ENCODE measurements around the gene BPIFB6.

Gene BPIFB6

DNA sequence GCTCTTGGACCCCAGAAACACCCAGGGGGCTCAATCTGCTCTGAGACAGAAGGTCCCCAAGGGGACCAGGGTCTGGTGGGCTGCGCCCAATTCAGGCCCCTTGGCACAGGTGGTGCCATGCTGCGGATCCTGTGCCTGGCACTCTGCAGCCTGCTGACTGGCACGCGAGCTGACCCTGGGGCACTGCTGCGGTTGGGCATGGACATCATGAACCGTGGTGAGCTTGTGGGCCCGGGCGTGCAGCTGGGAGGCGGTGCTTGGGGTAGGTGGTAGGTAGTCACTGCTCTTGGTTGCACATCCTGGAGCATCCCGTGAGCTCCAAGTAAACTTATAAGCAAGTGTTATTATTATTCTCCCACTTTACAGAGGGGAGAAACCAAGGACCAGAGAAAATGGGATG is at the start of gene BPIFB6:
Gene BPIFB6 (plus strand): TSS at position 118 of the 400 bp plus-strand sequence. CDS start 0 bp downstream, at position 118.
- DNase-seq = no peak

GRCh38 chr20:32982617-32983458 is 48.6 kb upstream of the BPIFB6 start:
- DNase-seq = no peak

GRCh38 chr20:32983459-32984112 is 47.9 kb upstream of the BPIFB6 start:
- DNase-seq = no peak

- no peak for DNase-seq
These were observed 47.3 kb upstream of the BPIFB6 start for GRCh38 chr20:32984196-32984595.

- DNase-seq = no peak
These were observed 46.7 kb upstream of the BPIFB6 start for GRCh38 chr20:32984631-32985354.

DNA sequence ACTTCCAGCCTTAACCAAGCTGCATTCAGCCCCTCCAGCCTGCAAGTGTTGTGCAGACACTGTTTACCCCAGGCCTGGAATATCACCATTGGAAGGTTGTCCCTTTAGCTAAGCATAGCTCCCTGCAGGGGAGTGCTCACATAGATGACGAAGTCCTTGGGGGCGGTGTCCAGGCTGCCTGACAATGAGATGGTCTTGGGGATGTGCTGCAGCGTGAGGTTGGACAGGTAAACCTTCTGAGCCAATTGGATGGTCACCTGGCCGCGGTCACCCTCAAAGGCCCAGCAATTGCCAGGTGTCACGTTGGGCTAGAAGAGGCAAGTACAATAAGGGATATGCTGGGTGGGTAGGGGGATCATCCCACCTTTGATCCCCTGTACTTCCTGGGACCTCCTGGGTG is 45.9 kb upstream of the BPIFB6 start:
- no peak for DNase-seq

GRCh38 chr20:32986331-32986966 is 45.0 kb upstream of the BPIFB6 start:
- no peak for DNase-seq

- no peak for DNase-seq
These were observed 44.2 kb upstream of the BPIFB6 start for GRCh38 chr20:32987044-32987825.

GRCh38 chr20:32988008-32988407 is 43.4 kb upstream of the BPIFB6 start:
- no peak for DNase-seq

GRCh38 chr20:32989507-32990283 is 41.8 kb upstream of the BPIFB6 start:
- no peak for DNase-seq

DNA sequence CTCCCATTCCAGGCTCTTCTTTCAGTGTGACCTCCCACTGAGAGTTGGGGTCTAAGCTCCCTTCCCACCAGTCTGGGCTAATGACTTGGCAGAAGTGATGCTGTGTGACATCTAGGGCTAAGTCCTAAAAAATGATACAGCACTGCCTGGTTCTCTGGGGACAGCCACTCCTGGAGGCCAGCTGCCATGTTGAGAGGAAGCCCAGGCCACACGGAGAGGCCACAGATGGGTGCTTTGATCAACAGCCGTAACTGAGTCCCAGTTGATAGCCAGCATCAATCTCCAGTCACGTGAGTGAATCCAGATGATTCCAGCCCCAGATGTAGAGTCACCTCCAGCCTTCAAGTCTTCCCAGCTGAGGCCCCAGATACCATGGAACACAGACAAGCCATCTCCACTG is 41.0 kb upstream of the BPIFB6 start:
- no peak for DNase-seq

DNA sequence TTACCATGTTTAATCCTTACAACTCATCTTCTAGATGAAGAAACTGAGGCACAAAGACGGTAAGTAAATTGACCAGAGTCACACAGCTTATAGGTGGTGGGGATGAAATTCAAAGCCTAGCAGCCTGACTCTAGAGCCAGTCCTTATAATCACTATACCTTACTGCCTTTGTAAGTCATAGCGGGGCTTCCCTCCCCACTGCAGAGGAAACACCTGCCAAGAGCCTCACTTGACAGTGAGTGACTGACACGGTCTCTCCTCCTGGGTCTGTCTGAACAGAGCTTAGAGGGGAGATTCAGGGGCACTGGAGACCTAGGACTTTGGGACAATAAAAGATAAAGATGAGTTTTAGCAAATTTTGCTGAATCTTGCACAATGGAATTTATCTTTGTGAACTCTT is 40.1 kb upstream of the BPIFB6 start:
- DNase-seq = no peak

- no peak for DNase-seq
These were observed 39.4 kb upstream of the BPIFB6 start for GRCh38 chr20:32991792-32992641.

GRCh38 chr20:32993496-32994050 is 37.9 kb upstream of the BPIFB6 start:
- DNase-seq = peak; percentile 22

GRCh38 chr20:32995802-32996201 is 35.6 kb upstream of the BPIFB6 start:
- DNase-seq = no peak

- DNase-seq = no peak
These were observed 34.0 kb upstream of the BPIFB6 start for GRCh38 chr20:32997431-32997830.

GRCh38 chr20:32999603-33000250 is 31.7 kb upstream of the BPIFB6 start:
- DNase-seq = no peak

- DNase-seq = no peak
These were observed 30.5 kb upstream of the BPIFB6 start for GRCh38 chr20:33000802-33001466.

All from activated CD4-positive, alpha-beta T cell treated with anti-CD3 and anti-CD28 coated beads for 48 hours (primary cell).